DOHH2 (cell line): ENCODE measurements around the gene RAN.

Experiments used
- H3F3A ChIP-seq: fragments of 200-600 bp; sonication (generic), shearing (Covaris generic); 2 replicates; pipeline ENCODE4 v1.6.0; 2016; ENCODE audit warnings: antibody characterized with exemption, mild to moderate bottlenecking; ENCODE audit not compliant: control insufficient read depth, insufficient read depth
- H3K27ac ChIP-seq: fragments of 200-600 bp; sonication (generic); 2 replicates; pipeline ENCODE4 v1.5.1; 2014; ENCODE audit warnings: low read depth, mild to moderate bottlenecking, low read length, moderate library complexity
- H3K27me3 ChIP-seq: fragments of 200-600 bp; sonication (generic); 2 replicates; pipeline ENCODE4 v1.6.1; 2014; ENCODE audit warnings: mild to moderate bottlenecking, low read length, mixed read lengths; ENCODE audit not compliant: control insufficient read depth
- H3K36me3 ChIP-seq: fragments of 200-600 bp; sonication (generic); 2 replicates; pipeline ENCODE4 v1.6.1; 2014; ENCODE audit warnings: mild to moderate bottlenecking, low read length, moderate library complexity, mixed read lengths; ENCODE audit not compliant: control insufficient read depth
- H3K4me1 ChIP-seq: fragments of 200-600 bp; sonication (generic); 2 replicates; pipeline ENCODE4 v1.6.1; 2014; ENCODE audit warnings: mild to moderate bottlenecking, low read length, mixed read lengths; ENCODE audit not compliant: control insufficient read depth
- H3K4me2 ChIP-seq: fragments of 200-600 bp; sonication (generic); 2 replicates; pipeline ENCODE4 v1.6.0; 2014; ENCODE audit warnings: mild to moderate bottlenecking, low read length, moderate library complexity
- H3K4me3 ChIP-seq: fragments of 200-600 bp; sonication (generic); 2 replicates; pipeline ENCODE4 v1.5.1; 2014; ENCODE audit warnings: mild to moderate bottlenecking, low read length, mixed read lengths
- H3K79me2 ChIP-seq: fragments of 200-600 bp; sonication (generic); 2 replicates; pipeline ENCODE4 v1.6.1; 2014; ENCODE audit warnings: mild to moderate bottlenecking, low read length, mixed read lengths; ENCODE audit not compliant: control insufficient read depth
- H3K9me2 ChIP-seq: fragments of 200-600 bp; sonication (generic); replicated peaks from 2 replicates; pipeline ENCODE4 v1.6.1; 2014; ENCODE audit warnings: mild to moderate bottlenecking, low read length, mixed read lengths; ENCODE audit not compliant: control insufficient read depth
- H3K9me3 ChIP-seq: fragments of 200-600 bp; sonication (generic); 2 replicates; pipeline ENCODE4 v1.6.1; 2014; ENCODE audit warnings: antibody characterized with exemption, low read length, mixed read lengths; ENCODE audit not compliant: control insufficient read depth, insufficient read depth
- H4K20me1 ChIP-seq: fragments of 200-600 bp; sonication (generic); 2 replicates; pipeline ENCODE4 v1.6.0; 2014; ENCODE audit warnings: low read depth, mild to moderate bottlenecking, antibody characterized with exemption, low read length, moderate library complexity; ENCODE audit not compliant: control insufficient read depth, insufficient read depth
- EZH2phosphoT487 ChIP-seq: fragments of 200-600 bp; sonication (generic); IDR thresholded peaks from 2 replicates; pipeline ENCODE4 v1.6.1; 2017; ENCODE audit warnings: borderline replicate concordance, mild to moderate bottlenecking, antibody characterized with exemption, low read length, moderate library complexity, mixed read lengths
- TF ChIP-seq, protein P1 (sequence below): fragments of 200-600 bp; sonication (generic); IDR thresholded peaks from one replicate; pipeline ENCODE4 v1.5.1; 2014; ENCODE audit warnings: antibody characterized with exemption, mild to moderate bottlenecking, low read depth, low read length; ENCODE audit not compliant: poor library complexity, severe bottlenecking

The RAN gene

DNA sequence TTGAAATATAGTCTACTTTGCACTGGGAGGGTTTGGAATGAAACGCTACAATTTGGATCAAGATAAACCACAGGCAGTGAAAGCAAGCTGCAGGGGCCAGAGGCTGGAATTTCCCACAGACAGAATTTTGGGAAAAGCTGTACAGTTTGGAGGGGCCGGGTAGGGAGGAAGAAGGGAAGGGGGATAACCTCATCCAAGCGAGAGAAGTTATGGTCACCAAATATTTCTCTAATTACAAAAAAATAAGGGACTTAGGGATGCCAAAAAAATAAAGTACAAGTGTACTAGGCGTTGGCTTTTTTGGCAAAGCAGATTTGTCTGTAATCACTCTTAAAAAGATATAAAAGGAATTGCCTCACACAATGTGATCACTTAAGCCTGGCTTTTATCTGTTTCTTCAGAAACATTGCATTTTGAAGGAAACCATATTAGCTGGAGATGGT is 50.7 kb downstream of the RAN start:
- Histone ChIP-seq H3K4me1 (no peaks in the 10 kb centered on the region), H3F3A (no peaks in the 10 kb centered on the region), H3K27me3 (no peaks in the 10 kb centered on the region), H3K36me3 (no peaks in the 10 kb centered on the region), H3K27ac (no peak overlapping the region), H3K4me2 (no peak overlapping the region), H3K79me2 (no peaks in the 10 kb centered on the region), H3K9me2 (no peaks in the 10 kb centered on the region), H4K20me1 (no peaks in the 10 kb centered on the region), H3K4me3 (no peak overlapping the region), H3K9me3 (no peaks in the 10 kb centered on the region)
- TF ChIP-seq, protein P1, sequence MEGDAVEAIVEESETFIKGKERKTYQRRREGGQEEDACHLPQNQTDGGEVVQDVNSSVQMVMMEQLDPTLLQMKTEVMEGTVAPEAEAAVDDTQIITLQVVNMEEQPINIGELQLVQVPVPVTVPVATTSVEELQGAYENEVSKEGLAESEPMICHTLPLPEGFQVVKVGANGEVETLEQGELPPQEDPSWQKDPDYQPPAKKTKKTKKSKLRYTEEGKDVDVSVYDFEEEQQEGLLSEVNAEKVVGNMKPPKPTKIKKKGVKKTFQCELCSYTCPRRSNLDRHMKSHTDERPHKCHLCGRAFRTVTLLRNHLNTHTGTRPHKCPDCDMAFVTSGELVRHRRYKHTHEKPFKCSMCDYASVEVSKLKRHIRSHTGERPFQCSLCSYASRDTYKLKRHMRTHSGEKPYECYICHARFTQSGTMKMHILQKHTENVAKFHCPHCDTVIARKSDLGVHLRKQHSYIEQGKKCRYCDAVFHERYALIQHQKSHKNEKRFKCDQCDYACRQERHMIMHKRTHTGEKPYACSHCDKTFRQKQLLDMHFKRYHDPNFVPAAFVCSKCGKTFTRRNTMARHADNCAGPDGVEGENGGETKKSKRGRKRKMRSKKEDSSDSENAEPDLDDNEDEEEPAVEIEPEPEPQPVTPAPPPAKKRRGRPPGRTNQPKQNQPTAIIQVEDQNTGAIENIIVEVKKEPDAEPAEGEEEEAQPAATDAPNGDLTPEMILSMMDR, result no peak
- no peak for TF ChIP-seq EZH2phosphoT487

DNA sequence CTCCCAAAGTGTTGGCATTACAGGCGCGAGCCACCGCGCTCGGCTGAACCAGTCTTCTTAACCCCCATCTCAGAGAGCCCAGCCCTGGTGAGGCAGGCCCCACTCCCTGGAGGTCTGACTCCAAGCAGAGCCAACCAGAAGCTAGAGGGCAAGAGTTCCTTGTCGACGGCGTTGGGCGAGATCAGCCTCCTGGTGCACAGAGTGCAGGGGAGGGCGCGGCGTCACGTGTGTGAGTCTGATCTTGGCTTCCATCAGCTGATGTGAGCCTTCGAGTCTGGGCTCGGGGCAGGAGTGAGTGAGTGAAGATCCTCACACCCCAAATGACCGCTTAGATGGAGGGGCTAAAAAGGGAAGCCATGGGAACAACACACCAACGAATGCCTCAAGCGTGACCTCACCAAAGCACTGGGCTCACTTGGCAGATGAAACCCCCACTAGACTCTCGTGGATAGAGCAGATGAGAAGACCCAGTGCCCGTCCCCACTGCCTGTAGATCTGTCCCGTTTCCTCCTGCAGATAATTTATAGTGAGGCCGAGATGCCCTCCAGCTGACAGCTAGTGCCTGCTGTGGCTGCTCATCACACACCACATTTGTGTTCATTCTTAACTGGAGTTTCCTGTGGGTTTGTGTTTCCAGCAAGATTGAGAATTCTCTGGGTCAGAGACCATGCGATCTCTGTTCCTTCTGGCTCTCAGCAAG is 53.2 kb downstream of the RAN start:
- Histone ChIP-seq H3K4me2 (no peak overlapping the region), H3K9me2 (no peaks in the 10 kb centered on the region), H3F3A (no peaks in the 10 kb centered on the region), H3K27me3 (peaks cover 5% of the 10 kb centered on the region), H3K79me2 (no peaks in the 10 kb centered on the region), H3K4me3 (no peak overlapping the region), H3K4me1 (0 out of 2 replicates have a peak, but pooled peaks cover 3% of the 10 kb centered on the region), H3K36me3 (no peaks in the 10 kb centered on the region), H3K27ac (no peak overlapping the region), H4K20me1 (no peaks in the 10 kb centered on the region), H3K9me3 (no peaks in the 10 kb centered on the region)
- no peak for TF ChIP-seq EZH2phosphoT487
- TF ChIP-seq, protein P1, result no peak

DNA sequence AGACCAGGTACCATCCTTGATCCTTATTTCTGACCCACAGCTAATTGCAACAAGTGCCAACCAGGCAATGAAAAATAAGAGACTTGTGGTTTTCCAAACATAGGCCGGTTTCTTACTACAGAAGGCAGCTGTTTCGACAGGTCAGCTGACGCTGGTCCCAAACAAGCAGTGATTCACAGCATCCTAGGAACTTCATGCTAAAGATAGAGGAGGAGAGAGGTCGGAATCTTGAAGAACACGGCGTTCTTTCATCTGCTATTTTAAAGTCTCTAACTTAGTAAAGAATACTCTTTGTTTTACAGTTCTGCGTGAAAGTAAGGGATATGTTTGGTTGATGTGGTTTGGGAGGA is 53.8 kb downstream of the RAN start:
- H3K27me3 ChIP-seq, result peaks cover 5% of the 10 kb centered on the region
- H3K36me3 ChIP-seq, result no peaks in the 10 kb centered on the region
- H3K27ac ChIP-seq, result no peak overlapping the region
- no peaks in the 10 kb centered on the region for H3K9me2 ChIP-seq
- no peak overlapping the region for H3K4me2 ChIP-seq
- H3K4me1 ChIP-seq, result 0 out of 2 replicates have a peak, but pooled peaks cover 3% of the 10 kb centered on the region
- H3K79me2 ChIP-seq, result no peaks in the 10 kb centered on the region
- no peaks in the 10 kb centered on the region for H4K20me1 ChIP-seq
- no peaks in the 10 kb centered on the region for H3F3A ChIP-seq
- H3K4me3 ChIP-seq, result no peak overlapping the region
- no peak for TF ChIP-seq EZH2phosphoT487
- TF ChIP-seq, protein P1, result no peak
- H3K9me3 ChIP-seq, result no peaks in the 10 kb centered on the region
